Activated effector memory CD4-positive, alpha-beta T cell treated with Interleukin-2 at 50 U/mL for 16 hours (primary cell): ENCODE measurements around the gene CARHSP1.
"Not testable (repeated sequence)": the region's sequence is repeated elsewhere in the genome, so short reads cannot be mapped to it uniquely, and the experiment has no call there.

ENCODE experiments used
- DNase-seq: peaks from one replicate; pipeline ENCODE4 v3.0.0-alpha.2; 2020

Gene CARHSP1

DNA sequence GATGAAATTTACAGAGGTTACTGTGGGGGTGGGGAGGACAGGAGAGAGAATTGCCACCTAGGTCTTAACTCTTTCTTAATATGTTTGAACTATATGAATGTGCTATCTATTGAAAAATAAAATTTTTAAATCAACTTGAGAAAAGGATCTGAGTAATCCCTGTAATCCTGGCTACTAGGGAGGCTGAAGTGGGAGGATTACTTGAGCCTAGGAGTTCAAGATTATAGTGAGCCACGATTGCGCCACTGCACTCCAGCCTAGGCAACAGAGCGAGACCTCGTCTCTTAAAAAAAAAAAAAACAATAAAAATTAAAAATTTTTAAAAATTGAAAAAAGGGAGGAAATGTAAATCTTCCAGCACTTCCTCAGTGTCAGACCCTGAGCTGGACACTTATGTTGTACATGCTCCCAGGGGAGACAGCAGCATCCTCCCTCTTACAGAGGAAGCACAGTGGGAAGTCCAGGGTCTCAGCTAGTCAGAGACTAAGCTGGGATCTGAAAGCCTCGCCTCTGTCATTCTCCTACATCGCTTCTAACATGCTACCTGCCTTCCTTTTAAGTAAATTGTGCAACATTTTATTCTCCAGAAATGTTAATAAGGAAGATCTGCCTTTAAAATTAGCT is 49.3 kb downstream of the CARHSP1 start:
- no peak for DNase-seq

DNA sequence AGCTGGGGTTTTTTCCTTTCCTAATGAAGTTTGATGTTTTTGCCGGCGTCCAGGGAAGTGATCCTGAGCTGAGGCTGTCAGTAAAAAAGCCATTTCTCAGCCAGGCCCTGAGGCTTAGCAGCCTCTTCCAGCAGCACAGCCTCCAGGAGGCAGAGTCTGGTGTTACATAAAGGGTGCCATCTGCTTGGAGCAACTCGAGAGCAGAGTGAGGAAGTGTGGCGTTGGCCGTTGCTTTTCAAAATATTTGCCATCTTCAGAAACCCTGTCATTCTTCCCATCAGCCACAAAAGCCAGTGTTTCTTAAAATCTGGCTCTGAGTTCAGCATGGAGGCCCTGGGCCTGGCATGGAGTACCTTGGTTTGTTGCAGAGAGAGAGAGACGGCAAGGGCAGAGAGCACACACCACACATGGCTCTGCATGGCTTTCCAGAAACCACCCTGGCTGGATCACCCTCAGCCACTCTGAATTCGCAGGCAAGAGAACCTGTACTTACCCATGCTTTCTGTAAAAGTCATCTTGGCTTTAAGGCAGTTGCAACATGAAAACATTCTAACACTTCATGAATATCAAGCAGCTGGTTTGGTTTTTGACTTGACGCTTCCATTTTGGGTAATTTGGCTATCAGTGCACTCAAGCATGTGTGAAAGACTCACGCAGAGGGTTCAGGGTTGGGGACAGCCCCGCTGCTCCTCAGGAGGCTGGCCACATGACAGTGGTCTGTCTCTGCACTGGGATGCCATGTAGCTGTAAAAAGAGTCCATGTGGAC is 50.1 kb downstream of the CARHSP1 start:
- no peak for DNase-seq

DNA sequence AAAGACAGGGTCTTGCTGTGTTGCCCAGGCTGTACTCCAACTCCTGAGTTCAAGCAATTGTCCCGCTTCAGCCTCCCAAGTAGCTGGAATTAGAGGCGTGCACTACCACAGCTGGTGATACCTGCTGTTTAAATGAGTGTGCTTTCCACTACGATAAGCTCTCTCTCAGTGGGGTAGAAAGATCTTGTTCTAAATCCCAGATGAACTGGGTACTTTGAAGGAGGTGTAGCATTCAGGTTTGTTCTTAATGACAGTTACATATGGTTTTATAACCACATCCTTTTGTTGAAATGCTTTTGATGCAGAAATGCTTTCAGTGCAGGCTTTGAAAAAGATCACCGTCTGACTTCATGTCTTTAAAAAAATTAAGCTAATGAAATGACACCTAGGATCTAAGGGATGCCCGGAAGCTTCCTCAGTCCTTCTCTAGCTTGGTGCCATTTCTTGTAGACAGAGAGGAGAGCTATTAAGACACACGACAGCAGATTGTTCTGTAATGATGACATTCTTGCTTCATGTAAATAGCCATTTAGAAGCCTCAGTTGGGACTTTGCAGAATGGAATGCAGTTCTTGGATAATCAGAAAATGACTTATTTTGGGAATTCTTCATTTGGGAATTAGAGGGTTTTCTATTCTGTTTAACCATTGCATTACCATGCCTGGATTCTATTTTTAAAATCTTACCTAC is 51.7 kb downstream of the CARHSP1 start:
- DNase-seq, result no peak

- DNase-seq, result no peak
Observed at GRCh38 chr16:8814095-8814806, 54.6 kb downstream of the CARHSP1 start.

DNA sequence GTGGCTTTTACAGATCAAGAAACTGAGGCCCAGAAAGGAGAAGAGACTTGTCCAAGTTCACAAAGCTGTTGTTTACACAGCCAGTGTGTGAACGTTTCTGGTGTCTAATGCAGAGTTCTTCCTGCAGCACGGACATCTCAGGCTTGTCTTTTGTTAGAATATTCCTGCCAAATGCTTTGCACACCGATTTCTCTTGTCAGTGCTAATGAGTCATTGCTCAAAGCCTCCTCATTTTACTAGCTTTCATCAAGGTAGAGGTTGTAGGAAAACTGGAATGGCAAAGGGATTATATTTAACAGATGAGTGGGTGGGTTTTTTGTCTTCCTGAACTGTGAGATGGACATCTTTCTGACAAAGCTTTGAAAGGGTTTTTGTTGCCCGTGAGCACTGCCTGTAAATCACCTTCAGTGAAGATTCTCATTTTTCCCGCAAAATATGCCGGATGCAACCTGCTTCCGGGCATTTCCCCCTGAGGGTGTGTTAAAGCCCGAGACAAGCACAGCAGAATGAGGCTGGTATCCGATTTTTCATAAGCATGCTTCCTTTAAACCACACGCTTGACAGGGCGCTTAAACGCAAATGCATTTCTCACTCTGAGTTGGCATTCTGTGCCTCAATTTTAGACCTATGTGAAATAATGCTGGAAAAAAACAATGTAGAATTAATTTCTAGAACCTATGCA is 56.5 kb downstream of the CARHSP1 start:
- no peak for DNase-seq

DNA sequence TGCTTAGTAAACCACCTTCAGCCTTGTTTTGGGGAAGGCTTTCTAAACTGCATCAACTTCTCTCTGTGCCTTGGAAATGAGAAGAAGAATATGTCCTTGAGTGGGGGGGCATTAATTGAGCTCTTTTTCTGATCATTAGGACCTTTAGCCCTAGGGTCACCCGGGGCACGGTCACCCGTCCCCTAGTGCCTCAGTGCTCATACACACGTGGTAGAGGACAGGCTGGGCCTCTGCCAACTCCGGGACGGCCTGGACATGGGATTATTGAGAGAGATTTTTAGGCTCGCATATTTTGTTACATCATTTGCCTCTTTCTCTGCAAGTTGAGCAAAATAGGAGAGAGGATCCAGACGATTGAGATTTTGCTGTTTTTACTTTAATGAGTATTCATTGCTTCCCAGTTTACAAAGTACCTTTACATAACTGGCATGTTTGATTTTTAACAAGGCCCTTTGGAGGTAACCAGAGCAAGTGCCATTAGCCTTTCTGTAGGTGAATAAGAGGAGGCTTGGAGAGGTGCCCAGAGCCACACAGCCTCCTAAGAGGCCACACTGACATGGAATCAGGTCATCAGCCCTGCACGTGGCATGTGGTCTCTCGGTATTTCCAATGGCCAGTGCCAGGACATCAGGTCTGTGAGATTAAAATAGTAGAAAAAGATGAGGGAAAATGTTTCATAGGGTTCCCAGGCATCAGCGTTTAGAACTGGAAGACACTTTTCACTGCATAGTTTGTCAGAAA is 60.0 kb downstream of the CARHSP1 start:
- DNase-seq, result no peak

DNA sequence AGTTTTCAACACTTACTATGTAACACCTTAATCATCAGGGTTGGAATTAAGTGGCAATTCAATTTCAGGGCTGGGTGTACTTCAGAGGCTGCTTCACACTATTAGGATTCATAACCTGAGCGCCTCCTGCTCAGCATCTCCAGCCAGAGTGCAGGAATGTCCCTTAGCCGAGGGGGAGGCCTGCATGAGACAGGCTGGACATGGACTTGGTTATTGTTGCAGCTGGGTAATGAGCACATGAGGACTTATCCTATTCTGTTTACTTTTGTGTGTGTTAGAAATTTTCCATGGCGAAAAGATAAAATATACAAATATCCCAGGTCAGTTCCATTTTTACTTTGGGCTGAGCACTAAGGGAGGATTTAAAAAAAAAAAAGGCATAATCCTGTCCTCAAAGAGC is 60.8 kb downstream of the CARHSP1 start:
- DNase-seq, result no peak

DNA sequence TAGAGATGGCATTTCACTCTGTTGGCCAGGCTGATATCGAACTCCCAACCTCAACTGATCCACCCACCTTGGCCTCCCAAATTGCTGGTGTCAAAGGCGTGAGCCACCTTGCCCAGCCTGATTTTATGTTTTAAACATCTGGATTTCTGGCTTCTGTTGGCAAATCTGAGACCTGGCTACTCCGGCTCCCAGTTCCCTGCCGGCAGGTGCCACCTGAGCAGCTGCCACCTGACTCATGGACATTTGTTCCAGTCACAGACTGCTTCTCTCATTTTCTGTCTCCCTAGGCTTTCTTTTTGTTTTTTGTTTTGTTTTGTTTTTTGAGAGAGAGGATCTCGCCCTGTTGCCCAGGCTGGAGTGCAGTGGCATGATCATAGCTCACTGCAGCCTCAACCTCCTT is 61.6 kb downstream of the CARHSP1 start:
- DNase-seq, result no peak

DNA sequence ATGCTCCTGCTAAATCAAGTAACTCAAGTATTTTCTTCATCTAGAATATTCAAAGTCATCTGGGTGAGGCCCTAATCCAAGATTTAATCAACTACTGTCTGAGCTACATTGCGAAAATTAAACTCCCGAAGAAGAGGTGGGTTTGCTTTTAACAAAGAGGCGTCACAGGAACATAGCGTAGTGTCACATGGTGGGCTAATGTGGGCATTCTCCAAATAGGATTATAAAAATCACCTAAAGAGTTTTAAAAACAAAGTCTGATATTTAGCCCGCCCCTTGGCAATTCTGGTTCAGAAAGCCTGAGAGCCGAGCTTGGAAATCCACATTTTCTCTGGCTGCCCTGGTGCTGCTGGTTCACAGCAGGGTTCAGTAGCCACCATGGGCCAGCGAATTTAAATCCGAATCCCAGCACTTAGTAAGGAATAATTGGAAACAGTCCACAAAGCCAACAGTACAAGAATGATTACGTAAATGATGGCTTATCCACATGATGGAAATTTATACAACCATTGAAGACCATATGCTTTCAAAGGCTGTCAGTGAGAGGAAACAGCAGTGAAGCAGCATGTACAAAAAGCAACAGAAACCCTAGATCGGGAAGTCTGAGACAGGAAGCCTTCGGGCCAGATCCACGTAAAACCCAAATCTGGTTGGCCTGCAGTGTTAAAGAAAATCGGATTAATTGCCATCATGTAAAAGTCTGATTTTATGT is 62.4 kb downstream of the CARHSP1 start:
- no peak for DNase-seq

- DNase-seq, result no peak
Observed at GRCh38 chr16:8804313-8804712, 64.5 kb downstream of the CARHSP1 start.

- DNase-seq, result not testable (repeated sequence)
Observed at GRCh38 chr16:8803733-8804132, 65.1 kb downstream of the CARHSP1 start.
